ENCODE measurements around the gene MIF4GD. TPM values are rescaled to one million over a fixed set of nuclear protein-coding genes. Genes with fewer than 3 reads are reported as not detected.

MIF4GD gene
- total and polyA plus RNA-seq, 9 of the 15 experiments (the other 6 are each of a cell fraction or from before 2014, with no cell fraction given) = 11.8 to 63.8 (median 28.1) TPM

DNA sequence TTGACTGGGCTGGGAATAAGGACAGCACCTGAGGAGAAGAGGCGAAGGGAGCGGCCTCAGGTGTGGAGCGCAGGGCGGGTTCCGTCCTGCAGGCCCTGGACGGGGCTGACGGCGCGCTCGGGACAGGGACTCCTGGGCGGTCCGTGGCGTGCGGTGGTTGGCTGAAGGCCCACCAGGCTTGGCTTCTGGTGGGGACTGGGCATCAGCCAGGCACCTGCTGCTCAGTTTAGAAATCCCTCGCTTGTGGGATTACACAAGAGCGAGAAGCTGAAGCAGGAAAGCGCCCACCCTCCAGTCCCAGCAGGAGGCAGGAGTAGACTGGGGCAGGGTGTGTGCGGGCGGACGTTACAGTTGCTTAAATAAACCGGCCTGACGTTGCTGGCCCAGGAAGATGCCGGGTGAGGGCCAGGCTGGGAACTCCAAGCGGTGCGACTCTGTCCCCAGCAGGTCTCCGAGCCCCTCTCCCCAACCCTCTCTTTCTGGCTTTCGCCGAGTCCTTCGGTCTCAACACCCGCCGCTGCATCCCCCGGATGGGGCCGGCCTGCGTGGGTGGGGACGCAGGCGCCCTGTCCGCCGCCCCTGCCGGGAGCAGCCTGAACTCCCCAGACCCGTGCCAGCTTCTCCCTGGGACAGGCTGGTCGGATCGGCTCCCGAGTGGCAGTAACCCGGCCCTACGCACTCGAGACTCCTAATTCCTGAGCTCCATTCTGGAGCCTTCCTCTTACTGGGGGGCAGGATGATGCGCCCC, 639 bp downstream of the MIF4GD start (continued):
- TF ChIP-seq, protein P1, sequence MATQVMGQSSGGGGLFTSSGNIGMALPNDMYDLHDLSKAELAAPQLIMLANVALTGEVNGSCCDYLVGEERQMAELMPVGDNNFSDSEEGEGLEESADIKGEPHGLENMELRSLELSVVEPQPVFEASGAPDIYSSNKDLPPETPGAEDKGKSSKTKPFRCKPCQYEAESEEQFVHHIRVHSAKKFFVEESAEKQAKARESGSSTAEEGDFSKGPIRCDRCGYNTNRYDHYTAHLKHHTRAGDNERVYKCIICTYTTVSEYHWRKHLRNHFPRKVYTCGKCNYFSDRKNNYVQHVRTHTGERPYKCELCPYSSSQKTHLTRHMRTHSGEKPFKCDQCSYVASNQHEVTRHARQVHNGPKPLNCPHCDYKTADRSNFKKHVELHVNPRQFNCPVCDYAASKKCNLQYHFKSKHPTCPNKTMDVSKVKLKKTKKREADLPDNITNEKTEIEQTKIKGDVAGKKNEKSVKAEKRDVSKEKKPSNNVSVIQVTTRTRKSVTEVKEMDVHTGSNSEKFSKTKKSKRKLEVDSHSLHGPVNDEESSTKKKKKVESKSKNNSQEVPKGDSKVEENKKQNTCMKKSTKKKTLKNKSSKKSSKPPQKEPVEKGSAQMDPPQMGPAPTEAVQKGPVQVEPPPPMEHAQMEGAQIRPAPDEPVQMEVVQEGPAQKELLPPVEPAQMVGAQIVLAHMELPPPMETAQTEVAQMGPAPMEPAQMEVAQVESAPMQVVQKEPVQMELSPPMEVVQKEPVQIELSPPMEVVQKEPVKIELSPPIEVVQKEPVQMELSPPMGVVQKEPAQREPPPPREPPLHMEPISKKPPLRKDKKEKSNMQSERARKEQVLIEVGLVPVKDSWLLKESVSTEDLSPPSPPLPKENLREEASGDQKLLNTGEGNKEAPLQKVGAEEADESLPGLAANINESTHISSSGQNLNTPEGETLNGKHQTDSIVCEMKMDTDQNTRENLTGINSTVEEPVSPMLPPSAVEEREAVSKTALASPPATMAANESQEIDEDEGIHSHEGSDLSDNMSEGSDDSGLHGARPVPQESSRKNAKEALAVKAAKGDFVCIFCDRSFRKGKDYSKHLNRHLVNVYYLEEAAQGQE (IDR thresholded peaks at IDR 0.05; ENCODE audit: borderline replicate concordance) = peak; percentile 31
- TF ChIP-seq, protein P1 (CRISPR knock-in tag; IDR thresholded peaks at IDR 0.05; ENCODE audit: low read depth) = no peak
- no peak for TF ChIP-seq FOSL1 (tag; conservative IDR thresholded peaks at IDR 0.05)
- TF ChIP-seq ZNF263 (CRISPR knock-in tag; IDR thresholded peaks at IDR 0.05; ENCODE audit: borderline replicate concordance) = peak; percentile 14; the same call in 1 of the 2 replicates
- peak; percentile 47 for TF ChIP-seq RBM22 (IDR thresholded peaks at IDR 0.05; ENCODE audit: low read depth, low read length, poor library complexity, severe bottlenecking)
- 0 out of 2 replicates have a peak, but pooled peaks have one; percentile 46 for TF ChIP-seq HDAC2 (IDR thresholded peaks at IDR 0.05)
- peak; percentile 47; the same call in 1 of the 2 replicates for TF ChIP-seq MTA3 (IDR thresholded peaks at IDR 0.05; ENCODE audit: borderline replicate concordance)
- no peak for TF ChIP-seq ATF1 (CRISPR knock-in tag; IDR thresholded peaks at IDR 0.05)
- peak; percentile 28; the same call in 1 of the 2 replicates for TF ChIP-seq ATF1 (tag; IDR thresholded peaks at IDR 0.05)
- TF ChIP-seq ZNF253 (CRISPR knock-in tag; conservative IDR thresholded peaks at IDR 0.05) = no peak
- TF ChIP-seq, protein P2, sequence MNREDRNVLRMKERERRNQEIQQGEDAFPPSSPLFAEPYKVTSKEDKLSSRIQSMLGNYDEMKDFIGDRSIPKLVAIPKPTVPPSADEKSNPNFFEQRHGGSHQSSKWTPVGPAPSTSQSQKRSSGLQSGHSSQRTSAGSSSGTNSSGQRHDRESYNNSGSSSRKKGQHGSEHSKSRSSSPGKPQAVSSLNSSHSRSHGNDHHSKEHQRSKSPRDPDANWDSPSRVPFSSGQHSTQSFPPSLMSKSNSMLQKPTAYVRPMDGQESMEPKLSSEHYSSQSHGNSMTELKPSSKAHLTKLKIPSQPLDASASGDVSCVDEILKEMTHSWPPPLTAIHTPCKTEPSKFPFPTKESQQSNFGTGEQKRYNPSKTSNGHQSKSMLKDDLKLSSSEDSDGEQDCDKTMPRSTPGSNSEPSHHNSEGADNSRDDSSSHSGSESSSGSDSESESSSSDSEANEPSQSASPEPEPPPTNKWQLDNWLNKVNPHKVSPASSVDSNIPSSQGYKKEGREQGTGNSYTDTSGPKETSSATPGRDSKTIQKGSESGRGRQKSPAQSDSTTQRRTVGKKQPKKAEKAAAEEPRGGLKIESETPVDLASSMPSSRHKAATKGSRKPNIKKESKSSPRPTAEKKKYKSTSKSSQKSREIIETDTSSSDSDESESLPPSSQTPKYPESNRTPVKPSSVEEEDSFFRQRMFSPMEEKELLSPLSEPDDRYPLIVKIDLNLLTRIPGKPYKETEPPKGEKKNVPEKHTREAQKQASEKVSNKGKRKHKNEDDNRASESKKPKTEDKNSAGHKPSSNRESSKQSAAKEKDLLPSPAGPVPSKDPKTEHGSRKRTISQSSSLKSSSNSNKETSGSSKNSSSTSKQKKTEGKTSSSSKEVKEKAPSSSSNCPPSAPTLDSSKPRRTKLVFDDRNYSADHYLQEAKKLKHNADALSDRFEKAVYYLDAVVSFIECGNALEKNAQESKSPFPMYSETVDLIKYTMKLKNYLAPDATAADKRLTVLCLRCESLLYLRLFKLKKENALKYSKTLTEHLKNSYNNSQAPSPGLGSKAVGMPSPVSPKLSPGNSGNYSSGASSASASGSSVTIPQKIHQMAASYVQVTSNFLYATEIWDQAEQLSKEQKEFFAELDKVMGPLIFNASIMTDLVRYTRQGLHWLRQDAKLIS (CRISPR knock-in tag; IDR thresholded peaks at IDR 0.05) = 0 out of 2 replicates have a peak, but pooled peaks have one; percentile 23
- peak; percentile 66 for TF ChIP-seq ZFX (CRISPR knock-in tag; IDR thresholded peaks at IDR 0.05)
- peak in 1 of 2 experiments; percentile 25; a peak in 1 of 4 replicates for TF ChIP-seq RCOR1 (IDR thresholded peaks at IDR 0.05; ENCODE audit: borderline replicate concordance in 1 of 2, low read depth in 2 of 2, low read length in 2 of 2)
- TF ChIP-seq, protein P3, sequence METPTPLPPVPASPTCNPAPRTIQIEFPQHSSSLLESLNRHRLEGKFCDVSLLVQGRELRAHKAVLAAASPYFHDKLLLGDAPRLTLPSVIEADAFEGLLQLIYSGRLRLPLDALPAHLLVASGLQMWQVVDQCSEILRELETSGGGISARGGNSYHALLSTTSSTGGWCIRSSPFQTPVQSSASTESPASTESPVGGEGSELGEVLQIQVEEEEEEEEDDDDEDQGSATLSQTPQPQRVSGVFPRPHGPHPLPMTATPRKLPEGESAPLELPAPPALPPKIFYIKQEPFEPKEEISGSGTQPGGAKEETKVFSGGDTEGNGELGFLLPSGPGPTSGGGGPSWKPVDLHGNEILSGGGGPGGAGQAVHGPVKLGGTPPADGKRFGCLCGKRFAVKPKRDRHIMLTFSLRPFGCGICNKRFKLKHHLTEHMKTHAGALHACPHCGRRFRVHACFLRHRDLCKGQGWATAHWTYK (CRISPR knock-in tag; IDR thresholded peaks at IDR 0.05) = 0 out of 2 replicates have a peak, but pooled peaks have one; percentile 52

Data from K562 (cell line).